OCI-LY1 (cell line): ENCODE results near the gene CD19.

ENCODE experiments used
- H2AFZ ChIP-seq: fragments of 200-600 bp; sonication (generic), shearing (Covaris generic); 2 replicates; pipeline ENCODE4 v1.6.0; 2014; ENCODE audit warnings: antibody characterized with exemption, mild to moderate bottlenecking, low read length
- H3F3A ChIP-seq: fragments of 200-600 bp; sonication (generic), shearing (Covaris generic); 2 replicates; pipeline ENCODE4 v1.6.0; 2014; ENCODE audit warnings: mild to moderate bottlenecking, antibody characterized with exemption, low read length, moderate library complexity; ENCODE audit not compliant: insufficient read depth
- H3K27ac ChIP-seq: fragments of 200-600 bp; sonication (generic); 2 replicates; pipeline ENCODE4 v1.5.1; 2014; ENCODE audit warnings: low read length, mixed run types, mild to moderate bottlenecking, low read depth; ENCODE audit not compliant: poor library complexity, severe bottlenecking
- H3K27me3 ChIP-seq: fragments of 200-600 bp; sonication (generic); 2 replicates; pipeline ENCODE4 v1.6.0; 2014; ENCODE audit warnings: antibody characterized with exemption, mild to moderate bottlenecking, low read length, moderate library complexity; ENCODE audit not compliant: insufficient read depth
- H3K36me3 ChIP-seq: fragments of 200-600 bp; sonication (generic); 2 replicates; pipeline ENCODE4 v1.6.1; 2014; ENCODE audit warnings: mild to moderate bottlenecking, antibody characterized with exemption, low read length, moderate library complexity, mixed read lengths; ENCODE audit not compliant: insufficient read depth
- H3K4me1 ChIP-seq: fragments of 200-600 bp; sonication (generic); 2 replicates; pipeline ENCODE4 v1.5.1; 2014; ENCODE audit warnings: mild to moderate bottlenecking, low read length, moderate library complexity; ENCODE audit not compliant: insufficient read depth, severe bottlenecking
- H3K4me2 ChIP-seq: fragments of 200-600 bp; sonication (generic), shearing (Covaris generic); 2 replicates; pipeline ENCODE4 v1.6.1; 2014; ENCODE audit warnings: low read length
- H3K4me3 ChIP-seq: fragments of 200-600 bp; sonication (generic); 2 replicates; pipeline ENCODE4 v1.5.1; 2014; ENCODE audit warnings: low read length, low read depth, mild to moderate bottlenecking, mixed read lengths; ENCODE audit not compliant: poor library complexity, severe bottlenecking
- H3K79me2 ChIP-seq: fragments of 200-600 bp; shearing (Covaris generic); 2 replicates; pipeline ENCODE4 v1.6.1; 2016; ENCODE audit warnings: mixed run types, low read length, mixed read lengths; ENCODE audit not compliant: insufficient read depth
- H3K9ac ChIP-seq: fragments of 200-600 bp; sonication (generic), shearing (Covaris generic); 2 replicates; pipeline ENCODE4 v1.6.1; 2014; ENCODE audit warnings: mild to moderate bottlenecking, low read length, mixed read lengths
- H3K9me2 ChIP-seq: fragments of 200-600 bp; sonication (generic), shearing (Covaris generic); 2 replicates; pipeline ENCODE4 v1.6.1; 2014; ENCODE audit warnings: low read depth, mild to moderate bottlenecking, low read length, mixed read lengths
- H3K9me3 ChIP-seq: fragments of 200-600 bp; shearing (Covaris generic); 2 replicates; pipeline ENCODE4 v1.6.1; 2014; ENCODE audit warnings: low read length, mixed read lengths
- H4K20me1 ChIP-seq: fragments of 200-600 bp; sonication (generic), shearing (Covaris generic); 2 replicates; pipeline ENCODE4 v1.6.0; 2016; ENCODE audit warnings: mild to moderate bottlenecking, low read length; ENCODE audit not compliant: insufficient read depth
- EZH2 ChIP-seq: fragments of 200-600 bp; sonication (generic), shearing (Covaris generic); IDR thresholded peaks from 2 replicates; pipeline ENCODE4 v1.8.0; 2017; ENCODE audit warnings: borderline replicate concordance, mixed run types, mild to moderate bottlenecking, antibody characterized with exemption, low read length, moderate library complexity, mixed read lengths
- TF ChIP-seq, protein P1 (sequence below): fragments of 200-600 bp; sonication (generic), shearing (Covaris generic); IDR thresholded peaks from 2 replicates; pipeline ENCODE4 v1.5.1; 2017; ENCODE audit warnings: mild to moderate bottlenecking, antibody characterized with exemption, low read length, moderate library complexity, mixed read lengths

Gene CD19

GRCh38 chr16:28987170-28987853 is 55.5 kb downstream of the CD19 start:
- Histone ChIP-seq H3K4me3 (no peak overlapping the region), H3F3A (no peaks in the 10 kb centered on the region), H3K79me2 (no peaks in the 10 kb centered on the region), H3K9ac (no peak overlapping the region), H3K9me3 (no peaks in the 10 kb centered on the region), H3K4me2 (no peak overlapping the region), H4K20me1 (no peaks in the 10 kb centered on the region), H3K27ac (no peak overlapping the region), H3K9me2 (no peaks in the 10 kb centered on the region), H3K27me3 (no peaks in the 10 kb centered on the region), H3K4me1 (peaks cover 12% of the 10 kb centered on the region), H3K36me3 (no peaks in the 10 kb centered on the region), H2AFZ (no peak overlapping the region)
- TF ChIP-seq, protein P1, sequence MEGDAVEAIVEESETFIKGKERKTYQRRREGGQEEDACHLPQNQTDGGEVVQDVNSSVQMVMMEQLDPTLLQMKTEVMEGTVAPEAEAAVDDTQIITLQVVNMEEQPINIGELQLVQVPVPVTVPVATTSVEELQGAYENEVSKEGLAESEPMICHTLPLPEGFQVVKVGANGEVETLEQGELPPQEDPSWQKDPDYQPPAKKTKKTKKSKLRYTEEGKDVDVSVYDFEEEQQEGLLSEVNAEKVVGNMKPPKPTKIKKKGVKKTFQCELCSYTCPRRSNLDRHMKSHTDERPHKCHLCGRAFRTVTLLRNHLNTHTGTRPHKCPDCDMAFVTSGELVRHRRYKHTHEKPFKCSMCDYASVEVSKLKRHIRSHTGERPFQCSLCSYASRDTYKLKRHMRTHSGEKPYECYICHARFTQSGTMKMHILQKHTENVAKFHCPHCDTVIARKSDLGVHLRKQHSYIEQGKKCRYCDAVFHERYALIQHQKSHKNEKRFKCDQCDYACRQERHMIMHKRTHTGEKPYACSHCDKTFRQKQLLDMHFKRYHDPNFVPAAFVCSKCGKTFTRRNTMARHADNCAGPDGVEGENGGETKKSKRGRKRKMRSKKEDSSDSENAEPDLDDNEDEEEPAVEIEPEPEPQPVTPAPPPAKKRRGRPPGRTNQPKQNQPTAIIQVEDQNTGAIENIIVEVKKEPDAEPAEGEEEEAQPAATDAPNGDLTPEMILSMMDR: no peak
- no peak for TF ChIP-seq EZH2
